T-cell (primary cell): ENCODE data around the gene CAMK1D. TPM values are rescaled to one million over a fixed set of nuclear protein-coding genes. Genes with fewer than 3 reads are reported as not detected.

Source experiments
- ATAC-seq, 4 experiments: fragments of 200-7000 bp in 3 of 4; fragments of 150-1000 bp in 1 of 4; cut with Tn5 transposase; replicated peaks in 1 of 4; 1 replicate in 3 of 4; 2 replicates in 1 of 4; pipeline ENCODE4 v1.10.0; 2021; ENCODE audit warnings: moderate library complexity in 3 of 4, mild to moderate bottlenecking in 2 of 4, moderate number of reproducible peaks in 1 of 4
- CTCF ChIA-PET, 2 donors: fragments of 300-600 bp; sonication (Branson Sonifier 250); formaldehyde crosslinking; loops; one replicate each; lab custom pipeline; 2022; ENCODE audit warnings: antibody characterized with exemption in 2 of 2; lab: Charles Lee
- POLR2A ChIA-PET, 2 donors: fragments of 300-600 bp; sonication (Branson Sonifier 250); formaldehyde crosslinking; loops; one replicate each; lab custom pipeline; 2022; ENCODE audit warnings: antibody characterized with exemption in 2 of 2; lab: Charles Lee
- DNase-seq, 35 experiments: peaks; one replicate each; pipeline versions ENCODE4 v3.0.0 to v3.0.0-alpha.2; 2013 to 2023
- H3K27ac ChIP-seq: one replicate; pipeline ENCODE4 v1.5.1; 2013; ENCODE audit warnings: low read length
- H3K27me3 ChIP-seq, 2 experiments: replicated peaks in 1 of 2; 1 replicate in 1 of 2; 2 replicates in 1 of 2; pipeline versions ENCODE4 v1.6.1 to v1.7.0; 2013; ENCODE audit warnings: low read length in 1 of 2, mixed read lengths in 1 of 2; ENCODE audit not compliant: control insufficient read depth in 2 of 2, insufficient read depth in 2 of 2; ENCODE audit errors: extremely low read depth in 1 of 2
- H3K36me3 ChIP-seq, 2 donors: 1 replicate in 1 of 2; 2 replicates in 1 of 2; pipeline versions ENCODE4 v1.6.1 to v1.7.0; 2013; ENCODE audit warnings: low read length in 1 of 2; ENCODE audit not compliant: control insufficient read depth in 2 of 2, insufficient read depth in 1 of 2; ENCODE audit errors: extremely low read depth in 1 of 2
- H3K4me1 ChIP-seq, 2 experiments: 1 replicate in 1 of 2; 2 replicates in 1 of 2; pipeline versions ENCODE4 v1.6.1 to v1.7.0; 2013; ENCODE audit warnings: low read length in 2 of 2, mixed read lengths in 1 of 2; ENCODE audit not compliant: insufficient read depth in 2 of 2, control insufficient read depth in 1 of 2; ENCODE audit errors: extremely low read depth in 1 of 2
- H3K4me3 ChIP-seq, 2 donors: 1 replicate in 1 of 2; 2 replicates in 1 of 2; pipeline versions ENCODE4 v1.5.1 to v1.7.0; 2013; ENCODE audit warnings: mild to moderate bottlenecking in 2 of 2, low read length in 1 of 2, moderate library complexity in 1 of 2; ENCODE audit not compliant: control insufficient read depth in 1 of 2; ENCODE audit errors: extremely low read depth in 1 of 2
- H3K9me3 ChIP-seq: 2 replicates; pipeline ENCODE4 v1.7.0; 2013
- H3K27ac Mint-ChIP-seq, 2 donors: one replicate each; pipeline ENCODE4 v1.8.0; 2020 to 2021; ENCODE audit warnings: mild to moderate bottlenecking in 2 of 2, mixed read lengths in 2 of 2
- H3K27me3 Mint-ChIP-seq, 2 donors: one replicate each; pipeline ENCODE4 v1.8.0; 2021 to 2022; ENCODE audit warnings: mixed read lengths in 2 of 2
- H3K36me3 Mint-ChIP-seq: one replicate; pipeline ENCODE4 v1.8.0; 2021; ENCODE audit warnings: mixed read lengths
- H3K4me1 Mint-ChIP-seq, 3 donors: one replicate each; pipeline ENCODE4 v1.8.0; 2020 to 2022; ENCODE audit warnings: mixed read lengths in 3 of 3, mild to moderate bottlenecking in 1 of 3
- H3K4me3 Mint-ChIP-seq, 3 donors: one replicate each; pipeline ENCODE4 v1.8.0; 2020 to 2022; ENCODE audit warnings: mild to moderate bottlenecking in 3 of 3, mixed read lengths in 3 of 3, moderate library complexity in 3 of 3
- H3K9me3 Mint-ChIP-seq, 3 donors: one replicate each; pipeline ENCODE4 v1.8.0; 2020 to 2022; ENCODE audit warnings: mixed read lengths in 3 of 3
- WGBS: methylation state at CpG from one replicate; pipeline ENCODE4 v1.1.5; 2013; ENCODE audit warnings: missing lambda C conversion rate; ENCODE audit not compliant: insufficient coverage; 5-methylcytosine and 5-hydroxymethylcytosine counted together
- total RNA-seq, 35 experiments: library from RNA in 6 of 35; stranded (reverse) in 6 of 35; fragments of 120-200 nt in 1 of 35; gene quantifications; one replicate each; pipeline versions ENCODE4 v1.2.1 to v1.2.4 and lab custom pipeline; 2013 to 2026

CAMK1D gene
- total RNA-seq, 5 donors from 2014 or later (not counting 1 experiment from before 2014, with no cell fraction given), result 16.8 to 31.3 (median 23.6) TPM

GRCh38 chr10:12638103-12638502, 288.8 kb downstream of the CAMK1D start:
- Mint-ChIP-seq H3K27me3 (no peaks in the 10 kb centered on the region), H3K4me1 (peaks cover 39 to 47% (median 43%) of the 10 kb centered on the region in 3 donors), H3K36me3 (no peaks in the 10 kb centered on the region), H3K27ac (peak overlapping the region in 1 of 2 donors; percentile 32), H3K9me3 (no peaks in the 10 kb centered on the region), H3K4me3 (no peak overlapping the region)
- no peak overlapping the region for H3K4me3 ChIP-seq
- H3K27ac ChIP-seq, result no peak overlapping the region
- no peaks in the 10 kb centered on the region for H3K27me3 ChIP-seq
- WGBS, result 77% methylated on average over 6 of the region's 7 CpGs
- ChIA-PET POLR2A (no interaction called here), CTCF (interaction anchor here in 1 of 2 donors (0.5 to 0.7 kb wide), 2 partner anchors 290 to 349 kb away, joined by 3 read pairs; no protein-coding TSS in a partner anchor)
- H3K9me3 ChIP-seq, result no peaks in the 10 kb centered on the region
- peaks cover 3 to 19% of the 10 kb centered on the region in 2 experiments for H3K4me1 ChIP-seq
- DNase-seq (peak in 3 of 35 experiments; percentile 4 to 22 (median 5)), ATAC-seq (peak in 1 of 4 experiments; percentile 34)
- no peaks in the 10 kb centered on the region for H3K36me3 ChIP-seq

- DNase-seq (no peak), ATAC-seq (no peak)
- Histone ChIP-seq H3K9me3 (no peaks in the 10 kb centered on the region), H3K27me3 (no peaks in the 10 kb centered on the region), H3K27ac (no peak overlapping the region), H3K36me3 (no peaks in the 10 kb centered on the region), H3K4me1 (peaks cover 3 to 19% of the 10 kb centered on the region in 2 experiments), H3K4me3 (no peak overlapping the region)
- WGBS, result 100% methylated on average over 2 of the region's 11 CpGs
- Mint-ChIP-seq H3K9me3 (no peaks in the 10 kb centered on the region), H3K4me3 (no peak overlapping the region), H3K27me3 (no peaks in the 10 kb centered on the region), H3K36me3 (no peaks in the 10 kb centered on the region), H3K4me1 (peaks cover 39 to 46% (median 43%) of the 10 kb centered on the region in 3 donors), H3K27ac (no peak overlapping the region)
- ChIA-PET POLR2A (no interaction called here), CTCF (interaction anchor here in 1 of 2 donors (0.5 to 0.7 kb wide), 2 partner anchors 83 to 349 kb away, joined by 3 to 4 read pairs; no protein-coding TSS in a partner anchor)
Observed at GRCh38 chr10:12638781-12639180, 289.4 kb downstream of the CAMK1D start.

GRCh38 chr10:12639996-12640944, 290.9 kb downstream of the CAMK1D start:
- ATAC-seq (no peak), DNase-seq (no peak)
- ChIA-PET POLR2A (interaction anchor here in 1 of 2 donors (0.8 kb wide), 1 partner anchor 17 kb away, joined by 3 read pairs; no protein-coding TSS in a partner anchor), CTCF (interaction anchor here (0.5 to 1.0 kb wide), 5 partner anchors 16 to 646 kb away, joined by 3 to 5 read pairs (median 3); no protein-coding TSS in a partner anchor)
- Histone ChIP-seq H3K9me3 (no peaks in the 10 kb centered on the region), H3K4me3 (no peak overlapping the region), H3K4me1 (peaks cover 3 to 15% of the 10 kb centered on the region in 2 experiments), H3K27ac (no peak overlapping the region), H3K27me3 (no peaks in the 10 kb centered on the region), H3K36me3 (no peaks in the 10 kb centered on the region)
- no peak overlapping the region for H3K27ac Mint-ChIP-seq
- 88% methylated on average over 4 of the region's 12 CpGs for WGBS
- no peaks in the 10 kb centered on the region for H3K9me3 Mint-ChIP-seq
- peaks cover 30 to 41% (median 37%) of the 10 kb centered on the region in 3 donors for H3K4me1 Mint-ChIP-seq
- no peaks in the 10 kb centered on the region for H3K27me3 Mint-ChIP-seq
- no peak overlapping the region for H3K4me3 Mint-ChIP-seq
- no peaks in the 10 kb centered on the region for H3K36me3 Mint-ChIP-seq

- no peaks in the 10 kb centered on the region for H3K36me3 ChIP-seq
- ChIA-PET POLR2A (no interaction called here), CTCF (interaction anchor here in 1 of 2 donors (1.1 kb wide), 1 partner anchor 12 kb away, joined by 3 read pairs; no protein-coding TSS in a partner anchor)
- H3K4me3 Mint-ChIP-seq, result no peak overlapping the region
- H3K27me3 ChIP-seq, result no peaks in the 10 kb centered on the region
- peaks cover 0 to 4% of the 10 kb centered on the region in 2 experiments for H3K4me1 ChIP-seq
- H3K27me3 Mint-ChIP-seq, result no peaks in the 10 kb centered on the region
- H3K9me3 ChIP-seq, result no peaks in the 10 kb centered on the region
- WGBS, result 100% methylated on average over 1 of the region's 7 CpGs
- no peaks in the 10 kb centered on the region for H3K36me3 Mint-ChIP-seq
- DNase-seq, result no peak
- no peaks in the 10 kb centered on the region for H3K9me3 Mint-ChIP-seq
- no peak for ATAC-seq
- H3K4me3 ChIP-seq, result no peak overlapping the region
- H3K27ac Mint-ChIP-seq, result no peak overlapping the region
- H3K4me1 Mint-ChIP-seq, result peaks cover 17 to 27% (median 19%) of the 10 kb centered on the region in 3 donors
- H3K27ac ChIP-seq, result no peak overlapping the region
Observed at GRCh38 chr10:12642036-12642435, 292.7 kb downstream of the CAMK1D start.

- ChIA-PET CTCF (no interaction called here), POLR2A (no interaction called here)
- H3K27ac Mint-ChIP-seq, result no peak overlapping the region
- DNase-seq, result no peak
- WGBS, result 99% methylated on average over 14 of the region's 17 CpGs
- no peaks in the 10 kb centered on the region for H3K27me3 Mint-ChIP-seq
- H3K27ac ChIP-seq, result no peak overlapping the region
- peaks cover 6 to 14% (median 7%) of the 10 kb centered on the region in 3 donors for H3K4me1 Mint-ChIP-seq
- no peak overlapping the region for H3K4me3 Mint-ChIP-seq
- no peaks in the 10 kb centered on the region for H3K4me1 ChIP-seq
- no peaks in the 10 kb centered on the region for H3K36me3 ChIP-seq
- no peaks in the 10 kb centered on the region for H3K27me3 ChIP-seq
- no peak overlapping the region for H3K4me3 ChIP-seq
- ATAC-seq, result no peak
- H3K36me3 Mint-ChIP-seq, result no peaks in the 10 kb centered on the region
- H3K9me3 Mint-ChIP-seq, result no peaks in the 10 kb centered on the region
- H3K9me3 ChIP-seq, result no peaks in the 10 kb centered on the region
Observed at GRCh38 chr10:12643279-12643678, 293.9 kb downstream of the CAMK1D start.

GRCh38 chr10:12644380-12645144, 295.2 kb downstream of the CAMK1D start:
- peaks cover 6% of the 10 kb centered on the region for H3K36me3 Mint-ChIP-seq
- ChIA-PET CTCF (interaction anchor here in 1 of 2 donors (0.6 kb wide), 1 partner anchor 382 kb away, joined by 3 read pairs; no protein-coding TSS in a partner anchor), POLR2A (interaction anchor here in 1 of 2 donors (0.7 kb wide), 1 partner anchor 466 kb away, joined by 6 read pairs; no protein-coding TSS in a partner anchor)
- ATAC-seq (no peak), DNase-seq (no peak)
- WGBS, result 88% methylated on average over 4 of the region's 4 CpGs
- Histone ChIP-seq H3K4me3 (no peak overlapping the region), H3K4me1 (no peaks in the 10 kb centered on the region), H3K27ac (no peak overlapping the region), H3K27me3 (no peaks in the 10 kb centered on the region), H3K9me3 (no peaks in the 10 kb centered on the region), H3K36me3 (no peaks in the 10 kb centered on the region)
- H3K27ac Mint-ChIP-seq, result no peak overlapping the region
- no peak overlapping the region for H3K4me3 Mint-ChIP-seq
- no peaks in the 10 kb centered on the region for H3K9me3 Mint-ChIP-seq
- peaks cover 3 to 6% (median 4%) of the 10 kb centered on the region in 3 donors for H3K4me1 Mint-ChIP-seq
- H3K27me3 Mint-ChIP-seq, result no peaks in the 10 kb centered on the region
